Ecto neural progenitor cell (in vitro differentiated cells): Measurements from ENCODE around the gene SORL1.
A peak's percentile ranks its signal among the peaks of the same experiment; 100 is the strongest.
"Not testable (repeated sequence)": the region's sequence is repeated elsewhere in the genome, so short reads cannot be mapped to it uniquely, and the experiment has no call there.

Source experiments
- DNase-seq: peaks from one replicate; pipeline ENCODE4 v3.0.0-alpha.2; 2018; ENCODE audit warnings: low spot score

The SORL1 gene

GRCh38 chr11:121626980-121627379 lies 174.9 kb downstream of the SORL1 start:
- DNase-seq, result no peak

DNA sequence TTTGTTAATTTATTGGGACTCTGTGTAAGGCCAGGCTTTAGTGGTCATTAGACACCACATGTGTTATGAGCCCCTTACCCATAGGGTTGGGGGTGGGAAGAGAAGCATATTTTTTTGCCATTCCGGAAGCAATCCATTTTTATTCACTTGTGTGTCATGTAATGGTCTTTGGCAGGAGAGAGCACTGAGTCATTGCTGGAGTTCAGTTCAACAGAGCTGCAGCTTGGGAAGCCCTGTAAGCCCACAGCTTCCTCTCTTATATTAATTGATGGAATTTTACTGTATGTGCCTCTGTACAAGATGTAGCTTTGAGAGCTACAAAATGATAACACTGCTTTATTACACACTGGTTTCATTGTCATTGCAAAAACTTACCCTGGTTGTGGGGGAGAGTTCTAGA lies 177.9 kb downstream of the SORL1 start:
- no peak for DNase-seq

DNA sequence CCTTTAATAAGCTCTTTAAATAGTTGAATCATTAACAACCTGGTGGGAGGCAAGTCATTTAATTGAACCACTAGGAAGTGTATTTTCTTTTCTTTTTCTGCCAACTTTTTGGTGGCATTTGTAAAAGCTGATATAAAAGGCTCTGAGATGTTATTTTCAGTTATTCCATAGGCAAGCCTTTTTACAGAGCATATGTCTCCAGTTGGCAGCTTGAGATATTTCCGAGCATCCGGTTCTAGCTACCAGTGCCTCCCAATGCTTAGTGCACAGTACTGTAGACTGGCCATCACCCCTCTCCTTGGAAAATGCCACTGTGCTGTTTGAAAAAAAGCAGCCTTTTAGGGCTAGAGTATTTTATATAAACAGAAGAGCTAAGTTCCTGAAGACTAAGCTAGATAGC lies 179.3 kb downstream of the SORL1 start:
- no peak for DNase-seq

- DNase-seq, result no peak
Measured at GRCh38 chr11:121634273-121634672, 182.2 kb downstream of the SORL1 start.

- DNase-seq, result no peak
Measured at GRCh38 chr11:121634889-121635288, 182.8 kb downstream of the SORL1 start.

GRCh38 chr11:121636081-121636799 lies 184.1 kb downstream of the SORL1 start:
- no peak for DNase-seq

DNA sequence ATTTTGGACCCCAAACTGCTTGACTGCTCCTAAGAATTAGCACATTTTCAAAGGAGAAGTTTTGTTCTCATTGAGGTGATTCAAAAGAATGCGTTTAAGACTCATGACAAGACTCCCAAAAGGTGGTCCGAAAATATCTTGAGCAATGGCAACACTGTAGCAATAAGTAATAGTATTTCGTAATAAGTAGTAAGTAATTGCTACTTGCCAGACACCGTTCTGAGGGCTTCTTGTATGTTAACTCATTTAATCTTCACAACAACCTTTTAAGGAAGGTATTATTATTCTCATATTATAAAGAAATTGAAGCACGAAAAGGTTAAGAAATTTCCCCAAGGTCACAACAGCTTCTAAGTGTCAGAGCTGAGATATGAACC lies 184.7 kb downstream of the SORL1 start:
- DNase-seq, result no peak

DNA sequence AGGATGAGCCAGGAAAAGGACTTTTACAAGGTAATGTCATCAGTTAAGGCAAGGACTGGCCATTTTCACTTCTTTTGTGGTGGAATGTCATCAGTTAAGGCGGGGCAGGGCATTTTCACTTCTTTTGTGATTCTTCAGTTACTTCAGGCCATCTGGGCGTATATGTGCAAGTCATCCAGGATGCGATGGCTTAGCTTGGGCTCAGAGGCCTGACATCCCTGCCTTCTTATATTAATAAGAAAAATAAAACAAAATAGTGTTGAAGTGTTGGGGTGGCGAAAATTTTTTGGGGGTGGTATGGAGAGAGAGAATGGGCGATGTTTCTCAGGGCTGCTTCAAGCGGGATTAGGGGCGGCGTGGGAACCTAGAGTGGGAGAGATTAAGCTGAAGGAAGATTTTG lies 185.5 kb downstream of the SORL1 start:
- DNase-seq, result not testable (repeated sequence)

DNA sequence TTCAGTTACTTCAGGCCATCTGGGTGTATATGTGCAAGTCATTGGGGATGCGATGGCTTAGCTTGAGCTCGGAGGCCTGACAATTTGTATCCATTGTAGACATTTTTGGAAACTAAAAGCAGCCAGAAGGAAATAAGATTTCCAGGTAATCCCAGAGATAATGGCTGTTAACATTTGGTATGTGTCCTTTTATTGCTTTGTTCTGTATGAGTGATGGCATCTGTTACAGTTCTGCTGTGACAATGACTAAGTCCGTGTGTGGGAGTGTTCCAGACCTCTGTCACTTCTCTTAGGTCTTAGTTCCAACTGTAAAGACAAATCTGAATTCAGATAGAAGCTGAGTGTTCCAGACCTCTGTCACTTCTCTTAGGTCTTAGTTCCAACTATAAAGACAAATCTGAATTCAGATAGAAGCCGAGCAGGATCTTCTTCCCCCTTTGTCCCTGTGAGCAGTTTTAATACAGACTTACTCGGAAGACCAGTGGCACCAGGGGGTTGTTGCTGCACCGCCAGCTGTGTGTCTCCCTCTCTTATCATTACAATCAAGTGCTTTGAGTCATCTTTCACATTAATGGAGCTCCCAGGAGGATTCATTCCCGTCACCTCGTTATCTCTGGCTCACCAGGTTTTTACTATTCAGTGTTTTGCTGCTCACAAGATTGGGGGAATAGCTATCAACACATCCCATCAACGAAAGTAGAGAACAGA lies 191.5 kb downstream of the SORL1 start:
- no peak for DNase-seq

DNA sequence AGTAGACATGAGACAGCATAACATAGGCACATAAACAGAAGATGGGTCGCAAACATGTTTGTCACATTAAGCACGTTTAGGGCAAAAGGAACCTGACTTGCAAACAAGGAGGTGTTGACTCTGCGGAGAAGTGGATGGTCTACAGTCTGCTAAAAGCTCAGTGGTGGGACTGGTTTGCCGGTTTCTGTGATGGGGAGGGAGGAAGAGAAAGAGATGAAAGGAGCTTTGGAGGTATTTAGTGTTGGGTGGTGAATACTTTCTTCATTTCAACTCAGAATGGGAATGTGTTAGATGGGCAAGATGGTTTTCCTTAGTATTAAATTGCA lies 192.0 kb downstream of the SORL1 start:
- DNase-seq, result no peak

GRCh38 chr11:121645001-121645400 lies 192.9 kb downstream of the SORL1 start:
- DNase-seq, result no peak

DNA sequence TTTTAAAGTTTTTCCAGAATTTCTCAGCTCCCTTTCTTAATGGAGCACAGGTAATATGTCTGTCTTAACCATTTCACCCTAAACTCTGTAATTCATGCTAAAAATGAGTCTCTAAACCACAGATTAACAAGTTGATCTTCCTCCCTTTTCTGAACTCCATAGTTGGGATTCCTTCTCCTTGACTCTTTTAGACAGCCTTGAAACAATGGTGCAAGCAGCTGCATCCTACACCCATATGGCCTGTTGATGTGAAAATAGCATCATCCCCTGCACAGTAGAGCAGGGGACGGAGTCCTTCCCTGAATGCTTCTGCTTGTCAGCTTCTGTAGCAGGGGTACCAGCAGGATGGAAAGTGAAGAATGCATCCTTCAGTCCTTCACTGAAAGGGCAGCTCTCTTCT lies 193.5 kb downstream of the SORL1 start:
- DNase-seq, result no peak

DNA sequence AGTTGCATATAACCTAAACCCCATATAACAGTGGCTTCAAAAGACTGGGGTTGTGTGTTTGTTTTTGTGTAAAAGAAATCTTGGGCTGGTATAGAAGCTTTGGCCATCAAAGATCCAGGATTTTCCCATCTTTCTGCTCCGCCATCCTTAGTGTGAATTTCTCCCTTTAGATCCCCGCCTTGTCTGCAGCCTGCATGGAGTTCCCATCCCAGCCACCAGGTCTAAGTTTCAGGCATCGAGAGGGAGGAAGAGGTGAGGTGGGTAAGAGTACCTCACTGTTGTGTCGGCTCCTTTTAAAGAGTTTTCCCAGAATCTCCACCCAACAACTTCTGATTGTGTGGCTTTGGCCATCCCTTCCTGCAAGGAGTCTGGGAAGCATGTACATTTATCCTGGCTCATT lies 196.2 kb downstream of the SORL1 start:
- DNase-seq, result no peak

- DNase-seq, result no peak
Measured at GRCh38 chr11:121649798-121650197, 197.7 kb downstream of the SORL1 start.

DNA sequence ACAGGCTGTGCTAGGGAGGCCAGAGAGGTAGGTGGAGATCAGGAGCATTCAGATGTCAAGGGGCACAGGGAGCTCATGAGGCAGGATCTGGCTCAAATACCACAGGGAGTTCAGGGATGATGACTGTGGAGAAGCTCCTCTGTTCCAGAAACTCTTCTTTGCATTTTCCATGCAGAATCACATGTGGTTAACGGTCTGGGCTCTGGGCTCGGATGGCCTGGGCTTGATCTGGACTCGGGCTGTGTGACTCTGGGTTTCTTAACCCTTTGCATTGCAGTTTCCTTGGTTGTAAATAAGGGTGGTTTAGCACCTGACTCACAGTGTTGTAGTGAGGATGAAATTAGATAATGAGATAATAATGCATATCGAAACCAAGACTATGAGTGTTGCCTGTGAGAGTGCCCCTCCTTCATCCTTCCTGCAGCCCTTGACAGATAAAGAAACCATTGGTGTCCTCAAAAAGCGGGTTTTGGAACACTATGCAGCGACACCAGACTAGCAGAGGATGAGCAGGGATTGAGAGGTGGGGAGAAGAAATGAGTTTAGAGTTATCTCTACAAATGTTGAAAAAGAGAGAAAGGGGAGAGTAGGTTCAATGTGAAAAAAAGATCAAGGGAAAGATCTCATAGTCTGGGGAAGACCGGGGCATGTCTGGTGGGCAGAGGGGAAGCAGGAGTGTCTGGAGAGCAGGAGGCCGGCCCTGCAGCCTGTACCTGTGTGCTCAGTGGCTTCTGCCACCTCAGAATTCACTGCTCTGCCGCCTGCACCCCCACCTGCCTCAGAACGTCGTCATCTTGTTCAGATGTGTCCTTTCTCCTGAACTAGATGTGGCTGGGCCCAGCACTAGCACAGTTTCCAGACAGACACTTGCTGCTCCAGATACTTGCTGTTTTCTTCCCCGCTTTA lies 198.5 kb downstream of the SORL1 start:
- DNase-seq, result no peak

DNA sequence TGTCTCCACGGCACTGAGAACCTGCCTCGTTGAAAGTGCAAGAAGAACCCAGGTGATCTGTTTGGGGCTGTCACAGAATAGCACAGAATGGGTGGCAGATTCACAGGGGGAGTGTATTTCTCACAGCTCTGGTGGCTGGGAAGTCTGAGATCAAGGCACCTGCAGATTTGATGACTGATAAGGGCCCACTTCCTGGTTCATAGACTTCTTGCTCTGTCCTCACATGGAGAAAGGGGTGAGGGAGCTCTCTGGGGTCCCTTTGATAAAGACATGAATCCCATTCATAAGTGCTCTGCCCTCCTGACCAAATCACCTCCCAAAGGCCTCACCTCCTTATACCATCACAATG lies 199.1 kb downstream of the SORL1 start:
- no peak for DNase-seq

- DNase-seq, result peak; percentile 53
Measured at GRCh38 chr11:121652971-121653370, 200.9 kb downstream of the SORL1 start.

GRCh38 chr11:121654259-121654842 lies 202.2 kb downstream of the SORL1 start:
- no peak for DNase-seq

DNA sequence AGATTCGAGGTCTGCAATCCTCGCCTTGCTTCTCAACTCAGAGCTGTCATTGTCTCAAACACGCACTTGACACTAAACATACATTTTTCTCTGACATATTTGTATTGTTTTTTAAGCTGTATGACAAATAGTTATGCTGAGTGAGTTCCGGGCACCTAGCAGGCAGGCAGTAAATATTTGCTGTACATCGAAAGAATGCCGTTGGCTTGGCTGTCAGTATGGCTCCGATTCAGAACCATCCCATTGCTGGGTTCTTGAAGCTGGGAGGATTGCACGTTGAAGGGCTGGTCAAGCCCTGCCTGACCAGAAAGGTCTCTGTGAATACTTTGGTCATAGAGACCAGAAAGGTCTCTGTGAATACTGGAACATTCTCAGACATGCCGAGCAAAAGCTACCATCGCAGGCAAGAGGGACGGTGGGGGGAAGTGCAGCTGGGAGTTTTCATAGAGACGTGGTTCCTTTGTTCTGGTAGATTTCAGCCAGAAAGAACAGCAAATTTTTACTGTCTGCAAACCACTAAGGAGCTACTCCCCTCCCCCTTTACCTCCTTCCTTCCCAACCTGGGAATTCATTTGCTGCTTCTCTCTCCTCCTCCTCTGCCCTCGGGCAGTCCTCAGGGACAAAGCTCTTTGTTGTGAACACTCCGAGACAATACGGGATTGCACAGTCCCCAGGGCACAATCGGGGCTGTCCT lies 202.9 kb downstream of the SORL1 start:
- DNase-seq, result no peak

DNA sequence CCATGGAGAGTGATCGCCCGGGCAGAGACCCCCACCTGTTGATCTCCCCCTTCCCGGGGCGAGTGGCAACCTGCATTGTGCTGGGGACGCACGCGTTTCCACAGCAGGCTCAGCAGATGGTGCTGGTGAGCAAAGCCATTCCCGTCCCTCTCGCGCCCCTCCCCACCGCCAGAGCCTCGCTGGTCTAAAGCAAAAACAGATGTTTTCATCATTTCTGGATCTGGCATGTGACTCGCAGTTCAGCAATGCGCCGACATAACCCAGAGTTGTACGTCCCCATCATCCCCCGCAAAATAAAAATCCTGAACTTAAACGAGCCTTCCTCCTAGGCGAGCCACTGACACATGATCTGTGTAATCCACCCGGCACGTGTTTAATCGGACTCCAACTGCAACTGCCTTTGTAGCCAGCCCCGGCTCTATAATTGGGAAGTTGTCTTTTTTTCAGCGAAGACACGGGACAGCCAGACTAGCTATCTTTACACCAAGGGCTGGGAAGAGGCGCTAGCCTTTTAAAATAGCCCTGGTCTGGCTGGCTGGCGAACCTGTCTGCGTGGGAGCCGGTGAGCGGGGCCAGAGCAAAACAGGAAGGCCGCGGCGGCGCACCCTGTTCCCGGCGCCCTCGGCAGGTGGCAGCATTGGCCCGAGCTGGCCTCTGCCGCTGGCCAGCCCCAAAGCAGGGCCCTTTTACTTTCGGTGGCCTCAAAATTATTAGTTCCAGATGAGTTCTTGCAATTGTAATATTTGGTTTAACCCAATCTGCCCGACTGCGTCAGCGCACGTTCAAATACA lies 203.6 kb downstream of the SORL1 start:
- DNase-seq, result peak; percentile 89
